Bronchial epithelial cell (primary cell): ENCODE results near the gene PRDM15. TPM values are rescaled to one million over a fixed set of nuclear protein-coding genes. Genes with fewer than 3 reads are reported as not detected.

Source experiments
- DNase-seq: peaks from one replicate; pipeline ENCODE4 v3.0.0-alpha.2; 2010; ENCODE audit warnings: low read depth
- FAIRE-seq: peaks from 2 replicates; lab custom pipeline; 2011; peaks lifted over from hg19 to GRCh38; lab: Jason Lieb, UNC
- H3K27me3 ChIP-seq: 2 replicates; pipeline ENCODE4 v1.5.1; 2011; ENCODE audit warnings: low read length; ENCODE audit not compliant: control insufficient read depth, insufficient read depth
- H3K36me3 ChIP-seq: 2 replicates; pipeline ENCODE4 v1.5.1; 2011; ENCODE audit warnings: low read length; ENCODE audit not compliant: control insufficient read depth, insufficient read depth
- H3K4me3 ChIP-seq: 2 replicates; pipeline ENCODE4 v1.5.1; 2011; ENCODE audit warnings: mild to moderate bottlenecking, low read depth, low read length, control low read depth
- total RNA-seq: library from RNA; depleted of rRNA; stranded (reverse); fragments of >200 nt; gene quantifications from 2 replicates; pipeline ENCODE4 v1.2.1, GENCODE V29; 2014
- TF ChIP-seq, protein P1 (sequence below): IDR thresholded peaks from 2 replicates; pipeline ENCODE4 v1.5.1; 2011; ENCODE audit warnings: mild to moderate bottlenecking, moderate library complexity, low read length, control low read depth, inconsistent platforms; ENCODE audit not compliant: insufficient read depth, severe bottlenecking

PRDM15 gene
- total RNA-seq, 1 donor from 2014 or later = 6.1 TPM

DNA sequence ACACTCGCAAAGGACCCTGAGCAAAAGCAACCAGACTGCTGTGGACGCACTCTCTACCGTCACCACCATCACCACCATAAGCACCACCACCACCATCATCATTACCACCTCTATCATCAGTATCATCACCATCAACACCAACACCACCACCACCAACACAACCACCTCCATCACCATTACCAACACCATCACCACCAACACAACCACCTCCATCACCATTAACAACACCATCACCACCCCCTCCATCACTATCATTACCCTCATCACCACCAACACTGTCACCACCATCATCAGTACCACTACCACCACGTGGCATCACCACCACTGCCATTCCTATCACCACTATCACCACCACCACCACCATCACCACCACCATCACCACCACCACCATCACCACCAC is 73.5 kb downstream of the PRDM15 start:
- DNase-seq = no peak
- no peak for FAIRE-seq
- Histone ChIP-seq H3K36me3 (peaks cover 22% of the 10 kb centered on the region), H3K27me3 (no peaks in the 10 kb centered on the region), H3K4me3 (no peak overlapping the region)
- TF ChIP-seq, protein P1, sequence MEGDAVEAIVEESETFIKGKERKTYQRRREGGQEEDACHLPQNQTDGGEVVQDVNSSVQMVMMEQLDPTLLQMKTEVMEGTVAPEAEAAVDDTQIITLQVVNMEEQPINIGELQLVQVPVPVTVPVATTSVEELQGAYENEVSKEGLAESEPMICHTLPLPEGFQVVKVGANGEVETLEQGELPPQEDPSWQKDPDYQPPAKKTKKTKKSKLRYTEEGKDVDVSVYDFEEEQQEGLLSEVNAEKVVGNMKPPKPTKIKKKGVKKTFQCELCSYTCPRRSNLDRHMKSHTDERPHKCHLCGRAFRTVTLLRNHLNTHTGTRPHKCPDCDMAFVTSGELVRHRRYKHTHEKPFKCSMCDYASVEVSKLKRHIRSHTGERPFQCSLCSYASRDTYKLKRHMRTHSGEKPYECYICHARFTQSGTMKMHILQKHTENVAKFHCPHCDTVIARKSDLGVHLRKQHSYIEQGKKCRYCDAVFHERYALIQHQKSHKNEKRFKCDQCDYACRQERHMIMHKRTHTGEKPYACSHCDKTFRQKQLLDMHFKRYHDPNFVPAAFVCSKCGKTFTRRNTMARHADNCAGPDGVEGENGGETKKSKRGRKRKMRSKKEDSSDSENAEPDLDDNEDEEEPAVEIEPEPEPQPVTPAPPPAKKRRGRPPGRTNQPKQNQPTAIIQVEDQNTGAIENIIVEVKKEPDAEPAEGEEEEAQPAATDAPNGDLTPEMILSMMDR = no peak

DNA sequence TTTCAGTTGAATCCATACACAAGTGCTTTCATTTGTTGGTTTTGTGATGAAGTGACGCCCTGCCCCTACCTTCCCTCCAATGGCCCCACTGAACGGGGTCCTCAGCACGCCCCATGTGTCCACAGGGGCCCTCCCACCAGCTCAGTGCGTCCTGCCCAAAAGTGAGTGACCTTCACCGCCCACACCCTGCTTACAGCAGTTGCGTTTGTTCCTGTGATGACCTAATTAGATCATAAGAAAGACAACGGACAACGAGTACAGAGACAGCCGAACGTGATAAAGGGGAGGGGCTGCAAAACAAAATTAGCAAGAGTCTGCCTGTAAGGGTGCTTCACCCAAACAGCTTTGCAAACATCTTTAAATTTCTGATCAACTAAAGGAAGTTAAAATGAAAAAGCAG is 74.1 kb downstream of the PRDM15 start:
- no peak for FAIRE-seq
- Histone ChIP-seq H3K27me3 (no peaks in the 10 kb centered on the region), H3K4me3 (no peak overlapping the region), H3K36me3 (peaks cover 21% of the 10 kb centered on the region)
- TF ChIP-seq, protein P1 = no peak
- no peak for DNase-seq

DNA sequence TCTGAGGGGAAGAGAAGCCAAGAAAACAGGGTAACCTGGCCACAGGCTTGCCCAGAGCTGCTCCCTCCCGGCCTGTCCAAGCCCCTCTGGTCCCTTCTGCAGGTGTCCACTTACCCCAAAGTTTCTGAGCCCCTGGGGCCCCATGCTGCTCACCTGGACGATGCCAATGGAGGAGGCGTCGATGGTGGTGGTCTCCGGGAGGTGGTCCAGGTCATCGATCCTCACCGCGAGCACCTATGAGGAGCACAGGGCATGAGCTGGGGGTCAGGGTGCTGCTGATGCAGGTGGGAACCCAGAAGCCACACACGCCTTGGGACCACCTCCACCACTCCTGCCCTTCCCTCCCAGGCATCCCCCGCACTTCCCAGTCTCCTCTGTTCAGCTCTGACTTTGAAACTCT is 74.8 kb downstream of the PRDM15 start:
- H3K27me3 ChIP-seq = no peaks in the 10 kb centered on the region
- FAIRE-seq = no peak
- TF ChIP-seq, protein P1 = no peak
- peaks cover 18% of the 10 kb centered on the region for H3K36me3 ChIP-seq
- DNase-seq = no peak
- no peak overlapping the region for H3K4me3 ChIP-seq

DNA sequence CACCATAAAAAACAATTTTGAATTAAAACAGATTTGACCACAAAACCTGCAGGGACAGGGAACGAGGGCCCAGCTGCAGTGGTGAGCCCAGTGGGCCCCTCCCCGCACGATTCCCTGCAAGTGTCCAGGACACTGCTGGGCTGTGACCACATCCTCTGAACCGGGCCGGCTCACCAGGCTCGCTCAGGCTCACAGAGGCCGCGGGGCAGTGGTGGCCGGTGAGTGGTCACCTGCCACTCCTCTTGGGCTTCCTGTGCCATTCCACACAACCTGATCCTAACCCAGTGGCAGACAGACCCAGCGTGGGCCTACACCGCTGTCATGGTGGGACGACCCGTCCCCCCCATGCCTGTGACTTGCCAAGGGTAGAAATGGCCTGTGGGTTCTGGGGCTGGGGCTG is 75.8 kb downstream of the PRDM15 start:
- peaks cover 18% of the 10 kb centered on the region for H3K36me3 ChIP-seq
- no peak for DNase-seq
- TF ChIP-seq, protein P1 = no peak

DNA sequence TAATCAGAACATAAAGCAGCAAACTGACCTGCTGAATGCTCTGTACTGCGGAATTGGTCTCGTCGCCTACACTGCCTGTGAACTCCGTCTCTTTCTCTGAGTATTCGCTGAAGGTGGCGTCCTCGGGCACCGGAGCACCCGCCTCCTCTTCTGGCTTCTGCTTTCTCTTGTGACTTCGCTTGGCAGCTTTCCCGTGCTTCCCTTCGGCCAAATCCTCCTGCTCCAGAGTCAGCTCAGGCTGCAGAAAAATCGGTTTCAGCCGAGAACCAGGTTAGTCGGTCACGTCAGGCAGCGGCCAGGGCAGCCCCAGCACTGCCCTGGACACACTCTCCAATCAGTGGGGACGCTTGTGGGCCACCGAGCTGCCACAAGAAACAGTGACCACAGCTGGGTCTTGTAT is 76.5 kb downstream of the PRDM15 start:
- no peak overlapping the region for H3K4me3 ChIP-seq
- FAIRE-seq = no peak
- no peaks in the 10 kb centered on the region for H3K27me3 ChIP-seq
- DNase-seq = no peak
- H3K36me3 ChIP-seq = peaks cover 15% of the 10 kb centered on the region
- TF ChIP-seq, protein P1 = no peak

More for the DNA sequence above, 75.8 kb downstream of the PRDM15 start:
- H3K27me3 ChIP-seq = no peaks in the 10 kb centered on the region
- no peak for FAIRE-seq
- no peak overlapping the region for H3K4me3 ChIP-seq

DNA sequence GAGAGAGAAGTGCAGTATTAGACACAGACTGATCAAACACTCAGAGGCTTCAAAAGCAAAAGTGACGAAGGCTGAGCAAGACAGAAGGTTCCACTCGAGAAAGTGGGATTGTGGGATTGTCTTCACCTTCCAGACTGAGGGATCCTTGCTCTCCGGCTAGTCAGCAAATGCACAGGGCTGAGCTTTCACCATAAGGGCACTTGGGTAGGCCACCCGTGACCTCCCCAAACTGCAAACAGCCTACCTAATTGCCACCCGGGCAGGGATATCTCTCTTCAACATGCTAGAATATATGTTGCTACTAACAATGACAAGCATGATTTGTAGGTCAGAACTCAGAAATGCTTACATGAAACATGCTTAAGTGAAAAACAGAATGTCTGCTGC is 77.0 kb downstream of the PRDM15 start:
- TF ChIP-seq, protein P1 = no peak
- H3K36me3 ChIP-seq = peaks cover 15% of the 10 kb centered on the region
- peak; percentile 32 for FAIRE-seq
- H3K27me3 ChIP-seq = no peaks in the 10 kb centered on the region
- no peak for DNase-seq
- H3K4me3 ChIP-seq = no peak overlapping the region
